RWPE1 (cell line): Measurements from ENCODE around the gene TMEM170B.

Experiments
- CTCF ChIA-PET: fragments of 350-600 bp; sonication (Branson Sonifier 250); formaldehyde crosslinking; extraction: SDS; loops from one replicate; lab custom pipeline; 2021; lab: Yijun Ruan, JAX
- POLR2A ChIA-PET: fragments of 400-600 bp; formaldehyde crosslinking; extraction: SDS; loops from one replicate; lab custom pipeline; 2020; ENCODE audit warnings: antibody characterized with exemption; ENCODE audit not compliant: low non-redundant PET; lab: Yijun Ruan, JAX
- DNase-seq: peaks from one replicate; pipeline ENCODE4 v3.0.0; 2012; ENCODE audit warnings: low spot score
- H3K27ac ChIP-seq: fragments of 450-650 bp; 2 replicates; pipeline ENCODE4 v1.5.1; 2017
- CTCF ChIP-seq: fragments of 450-650 bp; conservative IDR thresholded peaks from 2 replicates; pipeline ENCODE4 v1.5.1; 2017; ENCODE audit warnings: low read depth, mild to moderate bottlenecking

Gene TMEM170B

GRCh38 chr6:11632795-11633511 is 95.4 kb downstream of the TMEM170B start:
- no peak for DNase-seq
- CTCF ChIA-PET: interaction anchor here (0.6 kb wide), 2 partner anchors 12 to 1997 kb away, joined by 3 read pairs; no protein-coding TSS in a partner anchor
- no peak for TF ChIP-seq CTCF
- no peak overlapping the region for H3K27ac ChIP-seq
- POLR2A ChIA-PET: no interaction called here
